ENCODE data around the gene NCSTN.

Gene NCSTN

DNA sequence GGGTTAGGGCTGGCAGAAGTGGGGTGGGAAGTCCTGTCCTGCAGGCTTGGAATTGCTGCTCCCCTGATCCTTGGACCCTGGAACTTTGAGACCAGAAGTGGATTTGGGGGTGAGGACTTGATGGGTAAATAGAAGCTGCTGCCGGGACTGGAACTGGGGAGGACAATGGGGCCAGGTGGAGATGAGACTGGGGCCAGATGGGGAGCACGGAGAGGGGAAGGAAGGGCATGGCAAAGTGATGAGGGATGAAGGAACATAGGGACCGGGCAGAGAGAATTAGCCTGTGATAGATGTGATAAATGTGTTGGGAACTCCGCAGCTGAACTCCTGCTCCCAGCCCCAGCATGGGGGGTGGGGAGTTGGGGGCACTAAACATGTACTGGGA lies 24.3 kb downstream of the NCSTN start:
- no peak for TF ChIP-seq CTCF (IDR thresholded peaks at IDR 0.05; ENCODE audit: poor library complexity, severe bottlenecking)
- H3K9me3 ChIP-seq (ENCODE audit: severe bottlenecking) = no peaks in the 10 kb centered on the region
- no peak for ATAC-seq (ENCODE audit: low read depth)

DNA sequence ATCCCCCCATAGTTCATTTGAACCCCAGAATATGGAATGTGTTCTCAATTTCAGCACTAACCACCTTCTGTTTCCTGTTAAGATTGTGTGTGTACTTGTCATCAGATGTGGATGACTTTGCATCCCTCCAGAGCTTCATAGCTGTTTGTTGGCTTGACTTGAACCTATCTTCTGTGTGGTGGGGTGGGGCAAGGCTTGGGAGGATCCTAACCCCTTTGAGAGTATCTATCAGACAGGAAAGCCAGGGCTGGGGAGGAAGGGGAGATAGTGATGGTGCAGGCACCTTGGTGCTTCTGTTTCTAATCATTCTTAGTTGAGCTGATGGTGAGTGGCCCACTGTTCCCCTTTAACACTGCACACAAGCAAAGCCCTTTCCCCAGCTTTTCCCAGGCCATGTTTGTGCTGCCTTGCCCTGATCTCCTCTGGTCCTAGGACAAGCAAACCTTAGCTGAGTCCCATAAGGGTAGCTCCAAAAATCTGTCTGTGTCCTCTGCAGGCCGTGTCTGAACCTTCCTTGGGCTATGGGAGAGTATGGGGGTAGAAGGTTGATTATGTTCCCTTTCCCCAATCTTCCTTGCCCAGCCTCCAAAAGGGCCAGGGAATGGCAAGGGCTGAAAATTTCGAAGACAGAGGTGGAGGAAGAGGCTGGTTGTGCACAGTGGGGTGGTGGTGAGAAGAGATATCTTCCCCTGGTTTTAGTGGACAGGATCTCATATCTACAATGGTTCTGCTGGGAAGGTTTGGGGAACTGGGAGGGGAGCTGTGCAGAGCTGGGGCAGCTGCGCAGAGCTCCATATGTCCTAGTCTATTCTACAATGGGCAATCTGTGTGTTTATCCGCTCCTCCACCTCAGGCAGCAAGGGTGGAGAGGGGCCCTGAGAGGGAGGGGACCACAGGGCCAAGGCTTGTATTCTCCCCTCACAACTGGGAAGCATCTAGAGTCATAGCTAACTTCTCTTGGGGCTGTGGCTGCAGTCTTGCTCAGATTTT lies 25.0 kb downstream of the NCSTN start:
- no peaks in the 10 kb centered on the region for H3K4me1 ChIP-seq (ENCODE audit: insufficient read depth, poor library complexity, severe bottlenecking)
- no peak for TF ChIP-seq CTCF (IDR thresholded peaks at IDR 0.05; ENCODE audit: poor library complexity, severe bottlenecking)
- no peak overlapping the region for H3K27ac ChIP-seq (ENCODE audit: poor library complexity, severe bottlenecking)
- H3K9me3 ChIP-seq (ENCODE audit: severe bottlenecking) = no peaks in the 10 kb centered on the region
- H3K36me3 ChIP-seq (ENCODE audit: low read depth) = no peaks in the 10 kb centered on the region
- ATAC-seq (ENCODE audit: low read depth) = no peak
- no peaks in the 10 kb centered on the region for H3K27me3 ChIP-seq (ENCODE audit: insufficient read depth, poor library complexity, severe bottlenecking)
- no peak overlapping the region for H3K4me3 ChIP-seq (ENCODE audit: severe bottlenecking)
- no peak for DNase-seq (ENCODE audit: low spot score)

More for the DNA sequence above, 24.3 kb downstream of the NCSTN start:
- Histone ChIP-seq H3K4me3 (ENCODE audit: severe bottlenecking) (no peak overlapping the region), H3K27ac (ENCODE audit: poor library complexity, severe bottlenecking) (no peak overlapping the region), H3K36me3 (ENCODE audit: low read depth) (no peaks in the 10 kb centered on the region), H3K4me1 (ENCODE audit: insufficient read depth, poor library complexity, severe bottlenecking) (no peaks in the 10 kb centered on the region), H3K27me3 (ENCODE audit: insufficient read depth, poor library complexity, severe bottlenecking) (no peaks in the 10 kb centered on the region)
- DNase-seq (ENCODE audit: low spot score) = no peak

GRCh38 chr1:160369087-160369486 lies 25.9 kb downstream of the NCSTN start:
- H3K36me3 ChIP-seq (ENCODE audit: low read depth) = no peaks in the 10 kb centered on the region
- no peak for ATAC-seq (ENCODE audit: low read depth)
- H3K4me3 ChIP-seq (ENCODE audit: severe bottlenecking) = no peak overlapping the region
- no peak for TF ChIP-seq CTCF (IDR thresholded peaks at IDR 0.05; ENCODE audit: poor library complexity, severe bottlenecking)
- no peak for DNase-seq (ENCODE audit: low spot score)
- H3K4me1 ChIP-seq (ENCODE audit: insufficient read depth, poor library complexity, severe bottlenecking) = no peaks in the 10 kb centered on the region
- no peaks in the 10 kb centered on the region for H3K27me3 ChIP-seq (ENCODE audit: insufficient read depth, poor library complexity, severe bottlenecking)
- no peaks in the 10 kb centered on the region for H3K9me3 ChIP-seq (ENCODE audit: severe bottlenecking)
- no peak overlapping the region for H3K27ac ChIP-seq (ENCODE audit: poor library complexity, severe bottlenecking)

DNA sequence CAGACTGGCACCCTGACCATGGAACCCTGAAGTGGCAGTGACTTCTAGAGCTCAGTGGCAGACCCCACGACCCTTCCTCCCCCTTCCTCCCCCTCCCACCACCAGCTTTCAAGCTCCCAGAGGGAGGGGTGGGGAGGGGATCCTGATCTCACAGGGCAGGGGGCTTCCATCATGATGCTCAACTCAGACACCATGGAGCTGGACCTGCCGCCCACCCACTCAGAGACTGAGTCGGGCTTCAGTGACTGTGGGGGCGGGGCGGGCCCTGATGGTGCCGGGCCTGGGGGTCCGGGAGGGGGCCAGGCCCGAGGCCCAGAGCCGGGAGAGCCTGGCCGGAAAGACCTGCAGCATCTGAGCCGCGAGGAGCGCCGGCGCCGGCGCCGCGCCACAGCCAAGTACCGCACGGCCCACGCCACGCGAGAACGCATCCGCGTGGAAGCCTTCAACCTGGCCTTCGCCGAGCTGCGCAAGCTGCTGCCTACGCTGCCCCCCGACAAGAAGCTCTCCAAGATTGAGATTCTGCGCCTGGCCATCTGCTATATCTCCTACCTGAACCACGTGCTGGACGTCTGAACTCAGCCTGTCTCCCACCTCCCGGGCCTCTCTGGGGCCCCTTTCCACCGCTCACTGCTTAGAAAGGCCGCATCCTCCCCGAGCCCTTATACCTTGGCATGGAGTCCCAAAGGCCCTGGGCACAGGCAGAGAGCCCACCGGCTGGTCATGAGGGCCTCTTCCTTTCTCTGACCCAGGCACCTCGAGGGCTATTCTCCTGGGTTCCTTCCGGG lies 27.6 kb downstream of the NCSTN start:
- Histone ChIP-seq H3K9me3 (ENCODE audit: severe bottlenecking) (no peaks in the 10 kb centered on the region), H3K27me3 (ENCODE audit: insufficient read depth, poor library complexity, severe bottlenecking) (no peaks in the 10 kb centered on the region), H3K4me3 (ENCODE audit: severe bottlenecking) (no peak overlapping the region), H3K36me3 (ENCODE audit: low read depth) (no peaks in the 10 kb centered on the region), H3K4me1 (ENCODE audit: insufficient read depth, poor library complexity, severe bottlenecking) (no peaks in the 10 kb centered on the region), H3K27ac (ENCODE audit: poor library complexity, severe bottlenecking) (no peak overlapping the region)
- DNase-seq (ENCODE audit: low spot score) (no peak), ATAC-seq (ENCODE audit: low read depth) (no peak)
- TF ChIP-seq CTCF (IDR thresholded peaks at IDR 0.05; ENCODE audit: poor library complexity, severe bottlenecking) = no peak

Measured in RWPE2 (cell line).